Mesenchymal stem cell (in vitro differentiated cells and primary cell): ENCODE results near the gene DLAT.

Source experiments
- DNase-seq: peaks from one replicate; pipeline ENCODE4 v3.0.0-alpha.2; 2013
- H2AFZ ChIP-seq: one replicate; pipeline ENCODE4 v1.6.1; 2013; ENCODE audit warnings: low read depth, mild to moderate bottlenecking, control low read depth, inconsistent platforms, low read length, moderate library complexity
- H2AK5ac ChIP-seq: 2 replicates; pipeline ENCODE4 v1.6.1; 2013; ENCODE audit warnings: low read length, moderate library complexity, mild to moderate bottlenecking, inconsistent platforms; ENCODE audit not compliant: severe bottlenecking
- H2BK120ac ChIP-seq: one replicate; pipeline ENCODE4 v1.6.1; 2013; ENCODE audit warnings: low read depth, mild to moderate bottlenecking, inconsistent platforms, low read length, moderate library complexity
- H2BK12ac ChIP-seq, 2 experiments: one replicate each; pipeline ENCODE4 v1.6.1; 2013; ENCODE audit warnings: inconsistent platforms in 2 of 2, low read length in 2 of 2, mild to moderate bottlenecking in 2 of 2, moderate library complexity in 2 of 2, control low read depth in 1 of 2
- H2BK15ac ChIP-seq: one replicate; pipeline ENCODE4 v1.6.1; 2013; ENCODE audit warnings: mild to moderate bottlenecking, low read depth, inconsistent platforms; ENCODE audit not compliant: poor library complexity, severe bottlenecking
- H2BK5ac ChIP-seq: 2 replicates; pipeline ENCODE4 v1.6.1; 2013; ENCODE audit warnings: low read depth, mild to moderate bottlenecking, low read length, control low read depth, inconsistent platforms; ENCODE audit not compliant: poor library complexity, severe bottlenecking
- H3K14ac ChIP-seq, 2 experiments: one replicate each; pipeline ENCODE4 v1.6.1; 2013; ENCODE audit warnings: inconsistent platforms in 2 of 2, low read length in 2 of 2, control low read depth in 1 of 2, mild to moderate bottlenecking in 1 of 2, moderate library complexity in 1 of 2
- H3K18ac ChIP-seq, 2 experiments: one replicate each; pipeline ENCODE4 v1.6.1; 2013; ENCODE audit warnings: inconsistent platforms in 2 of 2, low read length in 2 of 2, control low read depth in 1 of 2, low read depth in 1 of 2, mild to moderate bottlenecking in 1 of 2
- H3K23ac ChIP-seq, 2 experiments: one replicate each; pipeline ENCODE4 v1.6.1; 2013; ENCODE audit warnings: inconsistent platforms in 2 of 2, low read length in 2 of 2, mild to moderate bottlenecking in 2 of 2, moderate library complexity in 2 of 2, control low read depth in 1 of 2
- H3K27ac ChIP-seq: 2 replicates; pipeline ENCODE4 v1.5.1; 2013; ENCODE audit warnings: mild to moderate bottlenecking, moderate library complexity, low read length, control low read depth, inconsistent platforms; ENCODE audit not compliant: poor library complexity, severe bottlenecking
- H3K27me3 ChIP-seq, 2 experiments: 2 replicates each; pipeline versions ENCODE4 v1.6.1 to v1.7.0; 2013; ENCODE audit warnings: low read length in 2 of 2, mild to moderate bottlenecking in 2 of 2, moderate library complexity in 2 of 2, control low read depth in 1 of 2, inconsistent platforms in 1 of 2; ENCODE audit not compliant: control insufficient read depth in 1 of 2, insufficient read depth in 1 of 2
- H3K36me3 ChIP-seq, 2 experiments: 2 replicates each; pipeline versions ENCODE4 v1.6.1 to v1.7.0; 2013; ENCODE audit warnings: low read length in 2 of 2, control low read depth in 1 of 2, inconsistent platforms in 1 of 2, low read depth in 1 of 2, mild to moderate bottlenecking in 1 of 2; ENCODE audit not compliant: insufficient read depth in 2 of 2, control insufficient read depth in 1 of 2
- H3K4ac ChIP-seq, 2 experiments: one replicate each; pipeline ENCODE4 v1.6.1; 2013; ENCODE audit warnings: inconsistent platforms in 2 of 2, low read length in 2 of 2, mild to moderate bottlenecking in 2 of 2, moderate library complexity in 2 of 2, control low read depth in 1 of 2, low read depth in 1 of 2
- H3K4me1 ChIP-seq: 2 replicates; pipeline ENCODE4 v1.6.1; 2013; ENCODE audit warnings: low read depth, low read length, control low read depth; ENCODE audit not compliant: control insufficient read depth, insufficient read depth
- H3K4me2 ChIP-seq: 2 replicates; pipeline ENCODE4 v1.6.1; 2013; ENCODE audit warnings: low read length, mild to moderate bottlenecking, inconsistent platforms; ENCODE audit not compliant: poor library complexity, severe bottlenecking
- H3K4me3 ChIP-seq, 2 experiments: 2 replicates each; pipeline versions ENCODE4 v1.5.1 to v1.7.0; 2013; ENCODE audit warnings: low read length in 2 of 2, mild to moderate bottlenecking in 2 of 2, control low read depth in 1 of 2, low read depth in 1 of 2; ENCODE audit not compliant: insufficient read depth in 1 of 2
- H3K79me1 ChIP-seq: replicated peaks from 2 replicates; pipeline ENCODE4 v1.6.1; 2013; ENCODE audit warnings: mild to moderate bottlenecking, control low read depth, low read length, inconsistent platforms; ENCODE audit not compliant: poor library complexity, severe bottlenecking
- H3K9ac ChIP-seq: 2 replicates; pipeline ENCODE4 v1.7.0; 2013; ENCODE audit warnings: mild to moderate bottlenecking, low read length, moderate library complexity
- H3K9me3 ChIP-seq: 2 replicates; pipeline ENCODE4 v1.7.0; 2013; ENCODE audit warnings: mild to moderate bottlenecking, low read length; ENCODE audit not compliant: control insufficient read depth
- H4K8ac ChIP-seq: one replicate; pipeline ENCODE4 v1.6.1; 2013; ENCODE audit warnings: inconsistent platforms, mild to moderate bottlenecking, low read length, moderate library complexity
- H4K91ac ChIP-seq: one replicate; pipeline ENCODE4 v1.6.1; 2013; ENCODE audit warnings: mild to moderate bottlenecking, low read length, inconsistent platforms
- WGBS: methylation state at CpG from one replicate; pipeline ENCODE4 v1.1.7; 2013; ENCODE audit warnings: mixed read lengths; 5-methylcytosine and 5-hydroxymethylcytosine counted together

The DLAT gene

GRCh38 chr11:112013497-112014164 lies 11.6 kb upstream of the DLAT start:
- Histone ChIP-seq H2BK5ac (no peak overlapping the region), H3K27me3 (no peaks in the 10 kb centered on the region), H4K91ac (no peak overlapping the region), H4K8ac (no peak overlapping the region), H3K4ac (no peak overlapping the region), H3K4me3 (no peak overlapping the region), H2BK12ac (no peak overlapping the region), H3K18ac (no peak overlapping the region), H2AK5ac (no peak overlapping the region), H3K36me3 (peaks cover 0 to 6% of the 10 kb centered on the region in 2 experiments), H3K4me1 (peaks cover 2% of the 10 kb centered on the region), H3K14ac (no peak overlapping the region), H2BK120ac (no peak overlapping the region), H3K23ac (no peak overlapping the region), H3K27ac (no peak overlapping the region), H3K79me1 (no peaks in the 10 kb centered on the region), H2BK15ac (no peak overlapping the region), H3K4me2 (no peak overlapping the region), H3K9ac (no peak overlapping the region), H3K9me3 (no peaks in the 10 kb centered on the region), H2AFZ (no peak overlapping the region)
- DNase-seq, result no peak
- 97% methylated on average over 3 of the region's 4 CpGs for WGBS

GRCh38 chr11:112016088-112016764 lies 9.0 kb upstream of the DLAT start:
- Histone ChIP-seq H3K4ac (no peak overlapping the region), H4K8ac (no peak overlapping the region), H3K4me2 (no peak overlapping the region), H3K23ac (no peak overlapping the region), H2BK120ac (no peak overlapping the region), H2AFZ (no peak overlapping the region), H3K18ac (no peak overlapping the region), H3K27ac (no peak overlapping the region), H2AK5ac (no peak overlapping the region), H2BK12ac (no peak overlapping the region), H3K14ac (no peak overlapping the region), H3K27me3 (no peaks in the 10 kb centered on the region), H3K4me3 (peak overlapping the region in 1 of 2 experiments; percentile 65), H3K9ac (peak overlapping the region; percentile 77), H3K79me1 (no peaks in the 10 kb centered on the region), H3K4me1 (peaks cover 2% of the 10 kb centered on the region), H4K91ac (no peak overlapping the region), H3K36me3 (peaks cover 6 to 32% of the 10 kb centered on the region in 2 experiments), H2BK15ac (no peak overlapping the region), H2BK5ac (no peak overlapping the region), H3K9me3 (no peaks in the 10 kb centered on the region)
- DNase-seq, result peak; percentile 30
- WGBS, result 92% methylated on average over 13 of the region's 13 CpGs

- Histone ChIP-seq H2BK120ac (no peak overlapping the region), H3K27me3 (no peaks in the 10 kb centered on the region), H3K4me3 (peak overlapping the region in 1 of 2 experiments; percentile 65), H3K18ac (no peak overlapping the region), H4K8ac (no peak overlapping the region), H3K9ac (peak overlapping the region; percentile 77), H3K14ac (no peak overlapping the region), H3K23ac (no peak overlapping the region), H3K9me3 (no peaks in the 10 kb centered on the region), H3K4me1 (peaks cover 2% of the 10 kb centered on the region), H4K91ac (no peak overlapping the region), H3K4ac (no peak overlapping the region), H3K79me1 (no peaks in the 10 kb centered on the region), H2BK5ac (no peak overlapping the region), H3K27ac (no peak overlapping the region), H3K4me2 (no peak overlapping the region), H2BK12ac (no peak overlapping the region), H2AK5ac (no peak overlapping the region), H3K36me3 (peaks cover 6 to 35% of the 10 kb centered on the region in 2 experiments), H2AFZ (no peak overlapping the region), H2BK15ac (no peak overlapping the region)
- DNase-seq, result peak; percentile 19
- WGBS, result 100% methylated on average over 1 of the region's 1 CpG
These were observed 8.3 kb upstream of the DLAT start for GRCh38 chr11:112016765-112017376.

- no peak overlapping the region for H3K18ac ChIP-seq
- no peak overlapping the region for H2BK120ac ChIP-seq
- H2AFZ ChIP-seq, result no peak overlapping the region
- DNase-seq, result no peak
- H3K9me3 ChIP-seq, result no peaks in the 10 kb centered on the region
- H3K14ac ChIP-seq, result no peak overlapping the region
- H3K4me2 ChIP-seq, result no peak overlapping the region
- H3K79me1 ChIP-seq, result no peaks in the 10 kb centered on the region
- H2BK15ac ChIP-seq, result no peak overlapping the region
- peaks cover 2% of the 10 kb centered on the region for H3K4me1 ChIP-seq
- H3K4me3 ChIP-seq, result peak overlapping the region in 1 of 2 experiments; percentile 43
- H2AK5ac ChIP-seq, result no peak overlapping the region
- no peak overlapping the region for H3K27ac ChIP-seq
- peaks cover 6 to 39% of the 10 kb centered on the region in 2 experiments for H3K36me3 ChIP-seq
- WGBS, result 97% methylated on average over 3 of the region's 4 CpGs
- H3K23ac ChIP-seq, result no peak overlapping the region
- peak overlapping the region; percentile 75 for H3K9ac ChIP-seq
- H4K91ac ChIP-seq, result no peak overlapping the region
- H3K4ac ChIP-seq, result no peak overlapping the region
- H3K27me3 ChIP-seq, result no peaks in the 10 kb centered on the region
- H4K8ac ChIP-seq, result no peak overlapping the region
- no peak overlapping the region for H2BK12ac ChIP-seq
- H2BK5ac ChIP-seq, result no peak overlapping the region
These were observed 7.7 kb upstream of the DLAT start for GRCh38 chr11:112017538-112017937.
